ENCODE results near the gene INPP5E. TPM values are rescaled to one million over a fixed set of nuclear protein-coding genes. Genes with fewer than 3 reads are reported as not detected.

The INPP5E gene
- polyA plus RNA-seq, 2 of the 4 experiments (the other 2 are of a cell fraction): 5.2 to 11.2 TPM

GRCh38 chr9:136403915-136404800 is 35.5 kb downstream of the INPP5E start:
- FAIRE-seq (no peak), DNase-seq (ENCODE audit: low read depth in 1 of 2, low spot score in 1 of 2) (no peak), ATAC-seq (no peak)
- TF ChIP-seq EP300 (IDR thresholded peaks at IDR 0.05) (no peak), CHD2 (IDR thresholded peaks at IDR 0.05; ENCODE audit: low read length, partially characterized antibody) (no peak), KDM1A (IDR thresholded peaks at IDR 0.05; ENCODE audit: low read depth) (no peak), HDAC2 (IDR thresholded peaks at IDR 0.05) (no peak), EHF (CRISPR knock-in tag; IDR thresholded peaks at IDR 0.05) (no peak), RARB (CRISPR knock-in tag; IDR thresholded peaks at IDR 0.05) (no peak), RNF2 (IDR thresholded peaks at IDR 0.05; ENCODE audit: borderline replicate concordance, low read depth) (no peak)
- TF ChIP-seq, protein P1, sequence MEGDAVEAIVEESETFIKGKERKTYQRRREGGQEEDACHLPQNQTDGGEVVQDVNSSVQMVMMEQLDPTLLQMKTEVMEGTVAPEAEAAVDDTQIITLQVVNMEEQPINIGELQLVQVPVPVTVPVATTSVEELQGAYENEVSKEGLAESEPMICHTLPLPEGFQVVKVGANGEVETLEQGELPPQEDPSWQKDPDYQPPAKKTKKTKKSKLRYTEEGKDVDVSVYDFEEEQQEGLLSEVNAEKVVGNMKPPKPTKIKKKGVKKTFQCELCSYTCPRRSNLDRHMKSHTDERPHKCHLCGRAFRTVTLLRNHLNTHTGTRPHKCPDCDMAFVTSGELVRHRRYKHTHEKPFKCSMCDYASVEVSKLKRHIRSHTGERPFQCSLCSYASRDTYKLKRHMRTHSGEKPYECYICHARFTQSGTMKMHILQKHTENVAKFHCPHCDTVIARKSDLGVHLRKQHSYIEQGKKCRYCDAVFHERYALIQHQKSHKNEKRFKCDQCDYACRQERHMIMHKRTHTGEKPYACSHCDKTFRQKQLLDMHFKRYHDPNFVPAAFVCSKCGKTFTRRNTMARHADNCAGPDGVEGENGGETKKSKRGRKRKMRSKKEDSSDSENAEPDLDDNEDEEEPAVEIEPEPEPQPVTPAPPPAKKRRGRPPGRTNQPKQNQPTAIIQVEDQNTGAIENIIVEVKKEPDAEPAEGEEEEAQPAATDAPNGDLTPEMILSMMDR (IDR thresholded peaks at IDR 0.05): no peak
- ChIA-PET CTCF (interaction anchor here (0.9 to 3.8 kb wide), 7 partner anchors 8 to 226 kb away, joined by 3 to 19 read pairs (median 4); partner anchors contain the start of gene DNLZ), POLR2A (no interaction called here)
- no peak overlapping the region for H3K27ac ChIP-seq
- H3K4me3 ChIP-seq: no peak overlapping the region
- no peak overlapping the region for H3K4me2 ChIP-seq
- no peaks in the 10 kb centered on the region for H3K9me3 ChIP-seq
- peaks cover 11% of the 10 kb centered on the region; the same call in 2 of the 3 replicates for H3K4me1 ChIP-seq
- WGBS (ENCODE audit: missing lambda C conversion rate): 94% methylated on average over 32 of the region's 32 CpGs

GRCh38 chr9:136403538-136403914 is 36.1 kb downstream of the INPP5E start:
- FAIRE-seq: no peak
- CTCF ChIA-PET: interaction anchor here (0.7 to 3.8 kb wide), 6 partner anchors 10 to 226 kb away, joined by 3 to 19 read pairs (median 4); partner anchors contain the start of gene DNLZ

GRCh38 chr9:136402067-136402466 is 37.6 kb downstream of the INPP5E start:
- FAIRE-seq: no peak
- no peak overlapping the region for H3K4me2 ChIP-seq
- TF ChIP-seq ZSCAN20 (CRISPR knock-in tag; IDR thresholded peaks at IDR 0.05): no peak
- no peak for TF ChIP-seq RAD21 (conservative IDR thresholded peaks at IDR 0.05 in 1 of 2, IDR thresholded peaks at IDR 0.05 in 1 of 2)
- ChIA-PET CTCF (interaction anchor here (0.7 to 8.9 kb wide), 10 partner anchors 10 to 230 kb away, joined by 3 to 100 read pairs (median 6); partner anchors contain the start of gene DNLZ), POLR2A (interaction anchor here (1.4 to 6.7 kb wide), 3 partner anchors 10 to 39 kb away, joined by 4 to 33 read pairs (median 5); partner anchors contain the start of gene DNLZ)
- no peaks in the 10 kb centered on the region for H3K9me3 ChIP-seq
- no peak overlapping the region for H3K27ac ChIP-seq
- ATAC-seq: no peak
- no peak overlapping the region for H3K4me3 ChIP-seq
- no peak for DNase-seq (ENCODE audit: low read depth in 1 of 2, low spot score in 1 of 2)
- peaks cover 14% of the 10 kb centered on the region; the same call in 2 of the 3 replicates for H3K4me1 ChIP-seq
- WGBS (ENCODE audit: missing lambda C conversion rate): 80% methylated on average over 13 of the region's 13 CpGs

More at GRCh38 chr9:136403538-136403914, 36.1 kb downstream of the INPP5E start:
- ATAC-seq: no peak
- POLR2A ChIA-PET: no interaction called here
- WGBS (ENCODE audit: missing lambda C conversion rate): 96% methylated on average over 5 of the region's 5 CpGs
- Histone ChIP-seq H3K27ac (no peak overlapping the region), H3K4me3 (no peak overlapping the region), H3K4me2 (no peak overlapping the region), H3K9me3 (no peaks in the 10 kb centered on the region), H3K4me1 (peaks cover 10% of the 10 kb centered on the region; the same call in 2 of the 3 replicates)
- TF ChIP-seq HOXB5 (CRISPR knock-in tag; IDR thresholded peaks at IDR 0.05): no peak
- no peak for TF ChIP-seq PHF8 (IDR thresholded peaks at IDR 0.05; ENCODE audit: borderline replicate concordance, low read depth)
- no peak for TF ChIP-seq EHF (CRISPR knock-in tag; IDR thresholded peaks at IDR 0.05)
- TF ChIP-seq NR3C1 (IDR thresholded peaks at IDR 0.05): no peak
- no peak for TF ChIP-seq EHMT2 (IDR thresholded peaks at IDR 0.05; ENCODE audit: low read depth)
- TF ChIP-seq, protein P2, sequence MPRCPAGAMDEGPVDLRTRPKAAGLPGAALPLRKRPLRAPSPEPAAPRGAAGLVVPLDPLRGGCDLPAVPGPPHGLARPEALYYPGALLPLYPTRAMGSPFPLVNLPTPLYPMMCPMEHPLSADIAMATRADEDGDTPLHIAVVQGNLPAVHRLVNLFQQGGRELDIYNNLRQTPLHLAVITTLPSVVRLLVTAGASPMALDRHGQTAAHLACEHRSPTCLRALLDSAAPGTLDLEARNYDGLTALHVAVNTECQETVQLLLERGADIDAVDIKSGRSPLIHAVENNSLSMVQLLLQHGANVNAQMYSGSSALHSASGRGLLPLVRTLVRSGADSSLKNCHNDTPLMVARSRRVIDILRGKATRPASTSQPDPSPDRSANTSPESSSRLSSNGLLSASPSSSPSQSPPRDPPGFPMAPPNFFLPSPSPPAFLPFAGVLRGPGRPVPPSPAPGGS (IDR thresholded peaks at IDR 0.05): no peak
- DNase-seq (ENCODE audit: low read depth in 1 of 2, low spot score in 1 of 2): no peak
